A549 treated with CpdA at 1 μM for 4 hours (cell line): ENCODE measurements around the gene TPPP2. TPM values are rescaled to one million over a fixed set of nuclear protein-coding genes. Genes with fewer than 3 reads are reported as not detected.

Experiments used
- total RNA-seq: library from RNA; stranded (reverse); fragments of 200-300 nt; extraction: Qiagen RNA extraction; gene quantifications from 5 replicates; pipeline ENCODE4 v1.2.3, GENCODE V29; 2022; ENCODE audit warnings: low read depth

Gene TPPP2
- not detected in 5 replicates for total RNA-seq

DNA sequence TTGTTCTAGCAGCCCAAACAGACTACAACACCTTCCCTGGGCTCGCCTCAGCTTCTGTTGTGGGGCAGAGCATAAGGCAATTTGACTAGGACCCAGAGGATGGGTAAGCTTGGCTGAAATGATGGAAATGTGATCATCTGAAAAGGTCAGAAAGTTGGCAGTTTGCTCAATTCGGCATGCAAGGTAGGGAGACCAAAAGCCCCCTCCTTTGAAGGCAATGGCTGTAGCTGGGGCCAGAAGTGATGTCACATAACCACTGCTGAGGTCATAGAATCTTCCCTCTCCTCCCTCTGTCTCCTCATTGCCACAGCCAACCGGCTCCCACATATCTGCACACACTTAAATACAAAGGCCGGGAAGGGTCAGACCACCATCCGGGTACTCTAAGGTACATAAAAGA lies at the start of gene TPPP2:
TSS of gene TPPP2 (plus strand) at position 301 of the 400 bp plus-strand sequence. CDS start 365 bp downstream, outside the sequence.

DNA sequence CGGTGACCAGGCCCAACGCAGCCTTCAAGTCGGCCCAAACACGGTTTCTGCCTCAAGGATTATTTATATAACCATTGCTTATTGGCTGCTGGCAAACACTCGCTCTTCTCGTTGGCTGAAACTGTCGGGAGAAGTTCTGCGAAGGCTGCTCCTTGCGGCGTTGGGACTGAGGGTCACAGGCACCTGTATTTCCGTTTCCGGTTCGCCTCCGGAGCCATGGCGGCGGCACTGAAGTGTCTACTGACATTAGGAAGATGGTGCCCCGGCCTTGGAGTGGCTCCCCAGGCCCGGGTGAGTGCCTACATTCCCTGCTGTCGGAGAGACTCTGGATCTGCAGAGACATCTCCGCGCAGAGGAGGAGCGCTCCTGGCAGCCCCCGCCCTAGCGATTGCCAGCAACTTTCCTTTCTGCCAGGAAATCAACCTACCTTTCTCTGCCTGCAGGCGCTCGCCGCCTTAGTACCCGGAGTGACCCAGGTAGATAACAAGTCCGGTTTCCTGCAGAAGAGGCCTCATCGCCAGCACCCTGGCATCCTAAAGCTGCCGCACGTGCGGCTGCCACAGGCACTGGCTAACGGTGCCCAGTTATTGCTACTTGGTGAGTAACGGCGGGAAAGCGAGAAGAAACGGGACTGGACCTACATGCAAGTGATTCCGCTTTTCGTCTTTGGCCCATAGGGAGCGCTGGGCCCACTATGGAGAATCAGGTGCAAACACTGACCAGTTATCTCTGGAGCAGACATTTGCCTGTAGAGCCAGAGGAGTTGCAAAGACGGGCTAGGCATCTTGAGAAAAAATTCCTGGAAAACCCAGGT lies 40.0 kb upstream of the TPPP2 start, which contains the start of gene METTL17:
TSS of gene METTL17 (plus strand) at position 194 of the 814 bp plus-strand sequence. CDS start at position 217, 23 bp downstream.

DNA sequence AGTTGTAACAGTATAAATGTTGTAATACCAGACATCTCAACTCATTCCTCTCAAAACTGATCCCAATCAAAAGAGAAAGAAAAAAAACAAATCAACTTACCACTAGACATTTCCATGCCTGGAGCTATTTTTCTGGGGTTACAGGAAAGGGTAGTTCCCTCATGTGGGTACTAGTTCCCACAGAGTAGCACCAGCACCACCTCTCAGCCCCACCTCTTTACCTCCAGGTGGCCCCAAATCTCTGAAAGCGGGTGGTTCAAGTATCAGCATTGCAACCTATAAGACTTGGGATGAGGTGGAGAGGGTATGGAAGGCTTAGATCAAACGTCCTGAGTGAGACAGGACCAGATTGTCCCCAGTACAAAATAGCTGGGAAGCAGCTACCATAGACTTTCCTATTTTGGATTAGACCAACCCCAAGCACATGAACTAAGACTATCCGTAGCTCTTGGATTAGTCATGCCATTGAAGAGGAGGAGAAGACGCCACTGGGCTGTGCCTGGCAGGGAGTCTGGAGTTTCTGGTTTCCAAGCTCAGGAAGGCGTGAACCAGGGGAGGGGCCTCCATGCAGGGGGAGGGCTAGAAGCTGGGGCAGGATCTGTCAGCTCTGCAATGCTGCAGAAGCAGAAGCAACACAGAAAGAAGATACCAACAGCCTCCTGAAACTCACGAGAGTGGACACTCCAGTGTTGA lies 31.2 kb upstream of the TPPP2 start, which contains the start of gene SLC39A2:
TSS of gene SLC39A2 (plus strand) at position 620 of the 693 bp plus-strand sequence. CDS start 154 bp downstream, outside the sequence.

DNA sequence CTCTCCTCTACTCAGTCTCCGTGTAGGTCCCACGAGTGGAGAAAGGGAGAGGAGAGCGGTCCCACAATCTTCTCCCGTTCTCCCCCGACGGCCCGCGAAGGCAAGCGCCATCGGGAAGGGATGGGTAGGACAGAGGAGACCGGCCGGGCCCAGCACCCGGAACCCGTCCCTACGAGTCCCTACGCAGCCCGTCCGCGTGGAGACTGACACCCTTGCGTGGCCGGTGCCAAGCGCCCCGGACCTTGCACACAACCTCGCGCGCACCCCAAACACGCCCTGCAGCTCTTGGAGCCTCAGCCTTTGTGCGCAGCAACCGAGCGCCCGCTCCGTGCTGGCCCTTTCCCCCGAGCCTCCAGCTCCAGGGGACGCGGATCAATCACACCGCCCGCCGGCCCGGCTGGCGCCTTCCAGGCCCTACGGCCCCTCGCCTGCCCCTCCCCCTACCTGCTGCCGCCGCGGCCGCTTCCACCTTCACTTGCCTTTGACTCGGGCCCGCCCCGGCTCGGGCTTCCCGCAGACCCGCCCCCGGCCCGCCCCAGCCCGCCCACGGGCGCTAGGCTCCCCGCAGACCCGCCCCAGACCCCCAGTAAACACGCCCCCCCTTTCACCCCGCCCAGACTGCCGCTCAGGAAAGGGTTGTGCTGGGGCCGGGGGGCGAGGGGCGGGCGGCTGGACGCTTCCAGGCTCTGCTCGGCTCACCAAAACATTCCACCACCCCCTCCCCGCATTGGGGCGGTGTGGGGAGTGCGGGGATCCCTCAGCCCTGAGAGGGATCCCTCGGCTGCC lies 5.2 kb upstream of the TPPP2 start, which contains the start of gene NDRG2:
TSS of gene NDRG2 (minus strand) at position 477 of the 786 bp plus-strand sequence. CDS start 1,746 bp downstream, outside the sequence.

DNA sequence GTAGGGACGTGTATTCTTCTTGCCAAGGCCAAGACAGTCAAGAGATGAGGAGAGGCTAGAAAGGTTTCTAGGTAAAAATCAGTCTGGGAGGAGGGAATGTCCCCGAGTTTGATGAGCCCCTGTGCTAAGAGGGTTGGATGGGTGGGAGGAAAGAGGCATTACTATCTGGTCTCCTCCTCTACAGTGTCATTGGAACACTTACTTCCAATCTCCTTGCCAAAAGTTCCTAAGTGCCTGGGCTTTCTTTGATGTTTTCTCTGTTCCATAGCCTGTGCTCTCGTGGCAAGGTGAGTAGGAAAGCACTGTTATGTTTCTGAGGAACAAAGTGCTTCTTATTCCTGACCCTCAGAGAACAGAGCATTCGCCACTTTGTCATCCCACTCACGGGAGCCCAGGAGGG lies 4.7 kb downstream of the TPPP2 start, which contains the start of gene RNASE13:
TSS of gene RNASE13 (minus strand) at position 101 of the 400 bp plus-strand sequence. CDS start 519 bp downstream, outside the sequence.

DNA sequence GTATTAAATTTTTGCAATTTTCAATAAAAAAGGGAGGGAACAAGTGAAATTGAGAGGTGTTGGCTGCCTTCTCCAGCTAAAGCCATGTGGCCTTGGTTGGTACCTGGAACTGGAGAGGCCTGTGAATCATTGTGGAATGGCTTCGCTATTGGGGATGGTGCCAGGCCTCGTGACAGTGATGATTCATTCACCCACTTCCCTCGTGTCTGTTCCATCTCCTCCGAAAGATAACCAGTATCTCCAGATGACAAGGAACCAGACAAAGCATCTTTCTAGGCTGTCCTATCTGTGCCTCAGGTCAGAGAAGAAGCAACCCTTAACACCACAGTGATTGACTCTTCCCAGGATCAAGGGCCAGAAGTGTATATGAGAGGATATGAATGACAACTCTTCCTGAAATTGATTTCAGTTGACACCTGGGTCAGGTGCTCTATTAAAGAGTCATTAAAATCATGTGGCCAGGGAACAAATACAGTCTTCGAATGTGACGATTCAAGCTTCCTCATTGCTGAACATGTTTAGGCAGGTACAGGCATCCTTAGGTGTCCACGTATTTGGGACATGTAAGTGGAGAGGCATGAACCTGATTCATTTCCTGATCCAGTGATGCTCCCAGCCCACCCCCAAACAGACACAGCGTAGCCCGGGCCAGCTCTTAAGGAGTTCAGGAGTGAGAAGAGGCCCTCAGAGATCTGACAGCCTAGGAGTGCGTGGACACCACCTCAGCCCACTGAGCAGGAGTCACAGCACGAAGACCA lies 11.8 kb downstream of the TPPP2 start, which contains the start of gene RNASE7:
TSS of gene RNASE7 (plus strand) at position 687 of the 758 bp plus-strand sequence. CDS start 631 bp downstream, outside the sequence.

DNA sequence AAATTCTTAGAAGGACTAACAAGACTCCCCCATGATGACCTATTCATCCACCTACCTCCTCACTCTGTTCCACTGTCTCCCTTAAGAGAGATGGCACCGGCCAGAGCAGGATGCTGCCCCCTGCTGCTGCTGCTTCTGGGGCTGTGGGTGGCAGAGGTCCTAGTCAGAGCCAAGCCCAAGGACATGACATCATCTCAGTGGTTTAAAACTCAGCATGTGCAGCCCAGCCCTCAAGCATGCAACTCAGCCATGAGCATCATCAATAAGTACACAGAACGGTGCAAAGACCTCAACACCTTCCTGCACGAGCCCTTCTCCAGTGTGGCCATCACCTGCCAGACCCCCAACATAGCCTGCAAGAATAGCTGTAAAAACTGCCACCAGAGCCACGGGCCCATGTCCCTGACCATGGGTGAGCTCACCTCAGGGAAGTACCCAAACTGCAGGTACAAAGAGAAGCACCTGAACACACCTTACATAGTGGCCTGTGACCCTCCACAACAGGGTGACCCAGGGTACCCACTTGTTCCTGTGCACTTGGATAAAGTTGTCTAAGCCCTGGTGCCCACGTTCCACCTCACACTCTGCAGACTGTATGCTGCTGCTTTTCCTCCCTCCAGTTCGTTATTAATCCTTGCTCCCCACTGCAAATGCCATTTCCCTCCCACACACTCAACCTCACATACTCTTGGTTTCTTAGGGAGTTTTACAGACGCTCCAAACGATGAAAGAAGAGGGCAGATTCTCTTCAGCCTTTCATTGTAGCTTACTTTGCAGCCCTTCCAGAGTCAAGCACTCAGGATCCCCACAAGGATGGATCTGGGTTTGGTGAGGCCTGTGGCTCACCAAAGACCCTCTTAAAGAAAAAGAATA lies 28.0 kb downstream of the TPPP2 start, which contains the start of gene RNASE8:
TSS of gene RNASE8 (plus strand) at position 20 of the 873 bp plus-strand sequence. CDS start at position 91, 71 bp downstream.

DNA sequence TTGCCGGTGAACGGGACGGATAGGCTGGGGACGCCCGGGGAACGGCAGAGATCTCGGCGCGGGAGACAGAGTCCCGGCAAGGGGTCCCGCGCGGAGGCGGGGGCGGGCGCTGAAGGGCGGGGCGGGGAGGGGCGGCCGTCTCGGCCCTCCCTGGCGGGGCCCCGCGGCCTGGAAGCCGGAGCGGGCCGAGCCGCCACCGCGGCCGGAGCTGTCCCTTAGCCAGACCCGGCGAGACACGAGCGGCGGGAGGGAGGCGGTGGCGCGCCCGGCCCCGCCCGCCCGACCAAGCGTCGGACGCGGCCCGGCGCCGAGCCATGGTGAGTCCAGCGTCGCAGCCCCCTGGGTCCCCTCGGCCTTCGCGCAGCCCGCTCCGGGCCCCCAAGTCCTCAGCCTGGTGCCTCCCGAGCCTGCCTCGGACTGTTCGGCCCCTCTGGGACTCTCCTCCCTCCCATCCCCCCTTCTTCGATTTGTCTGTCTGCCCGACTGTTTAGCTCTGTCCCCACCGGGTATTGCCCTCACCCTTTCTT lies 40.1 kb downstream of the TPPP2 start, which contains the start of gene ARHGEF40:
TSS of gene ARHGEF40 (plus strand) at position 222 of the 527 bp plus-strand sequence. CDS start at position 315, 93 bp downstream.

Other genes starting within 250 kb of the TPPP2 start
- not detected in 5 replicates for gene RNASE6, start 248.9 kb upstream of the TPPP2 start, total RNA-seq
- gene RNASE1, start 227.4 kb upstream of the TPPP2 start, total RNA-seq: 0.16 to 0.35 TPM (median 0.24 TPM) in 3 of 5 replicates, not detected in the others
- not detected in 5 replicates for gene RNASE3, start 138.8 kb upstream of the TPPP2 start, total RNA-seq
- not detected in 5 replicates for gene RNASE2, start 74.7 kb upstream of the TPPP2 start, total RNA-seq
- 69.5 to 77.9 TPM (median 73.5 TPM) in 5 replicates for gene METTL17, start 40.2 kb upstream of the TPPP2 start, total RNA-seq
- gene SLC39A2, start 30.9 kb upstream of the TPPP2 start, total RNA-seq: not detected in 5 replicates
- 2.5 to 3.5 TPM (median 3.1 TPM) in 5 replicates for gene NDRG2, start 5.2 kb upstream of the TPPP2 start, total RNA-seq
- gene RNASE13, start 4.6 kb downstream of the TPPP2 start, total RNA-seq: not detected in 5 replicates
- gene RNASE7, start 12.1 kb downstream of the TPPP2 start, total RNA-seq: not detected in 5 replicates
- gene RNASE8, start 27.6 kb downstream of the TPPP2 start, total RNA-seq: not detected in 5 replicates
- gene ARHGEF40, start 40.1 kb downstream of the TPPP2 start, total RNA-seq: 9.2 to 13.5 TPM (median 12.9 TPM) in 5 replicates
- 21.2 to 30.3 TPM (median 29.2 TPM) in 5 replicates for gene ZNF219, start 68.4 kb downstream of the TPPP2 start, total RNA-seq
- 0.40 to 1.1 TPM (median 0.80 TPM) in 5 replicates for gene TMEM253, start 70.8 kb downstream of the TPPP2 start, total RNA-seq
- 0.02 TPM in 1 of 5 replicates, not detected in the others for gene OR5AU1, start 125.8 kb downstream of the TPPP2 start, total RNA-seq
- 789 to 1,071 TPM (median 851 TPM) in 5 replicates for gene HNRNPC, start 239.2 kb downstream of the TPPP2 start, total RNA-seq
- gene RPGRIP1, start 249.9 kb downstream of the TPPP2 start, total RNA-seq: 0.21 to 0.51 TPM (median 0.34 TPM) in 5 replicates